DND-41 (cell line): ENCODE results near the gene CCDC134.
"Not testable (repeated sequence)": the region's sequence is repeated elsewhere in the genome, so short reads cannot be mapped to it uniquely, and the experiment has no call there.

Experiments
- ATAC-seq: fragments of 200-7000 bp; cut with Tn5 transposase; 3 replicates; pipeline ENCODE4 v1.9.1; 2021; ENCODE audit warnings: low read depth; ENCODE audit not compliant: insufficient read depth
- DNase-seq: peaks from one replicate; pipeline ENCODE4 v3.0.0-alpha.2; 2020
- H2AFZ ChIP-seq: 2 replicates; pipeline ENCODE4 v1.6.0; 2012; ENCODE audit warnings: low read depth, low read length
- H3K27ac ChIP-seq: 2 replicates; pipeline ENCODE4 v1.5.1; 2012; ENCODE audit warnings: low read length, inconsistent platforms
- H3K27me3 ChIP-seq: fragments of 200-600 bp; sonication (generic); 2 replicates; pipeline ENCODE4 v1.6.0; 2012; ENCODE audit warnings: low read length, mild to moderate bottlenecking, inconsistent platforms; ENCODE audit not compliant: insufficient read depth, poor library complexity
- H3K36me3 ChIP-seq: 2 replicates; pipeline ENCODE4 v1.5.1; 2012; ENCODE audit warnings: low read length, inconsistent platforms; ENCODE audit not compliant: insufficient read depth
- H3K4me1 ChIP-seq: 2 replicates; pipeline ENCODE4 v1.5.1; 2012; ENCODE audit warnings: mild to moderate bottlenecking, low read length; ENCODE audit not compliant: insufficient read depth
- H3K4me2 ChIP-seq: 2 replicates; pipeline ENCODE4 v1.6.0; 2012; ENCODE audit warnings: mild to moderate bottlenecking, moderate library complexity, low read length, inconsistent platforms; ENCODE audit not compliant: insufficient read depth
- H3K4me3 ChIP-seq, 2 experiments: fragments of 200-600 bp in 1 of 2; shearing (Covaris generic) in 1 of 2; 2 replicates each; pipeline ENCODE4 v1.5.1; 2012 to 2016; ENCODE audit warnings: inconsistent platforms in 2 of 2, low read length in 2 of 2, mild to moderate bottlenecking in 2 of 2, low read depth in 1 of 2, moderate library complexity in 1 of 2
- H3K79me2 ChIP-seq: 2 replicates; pipeline ENCODE4 v1.6.0; 2012; ENCODE audit warnings: low read length, inconsistent platforms; ENCODE audit not compliant: insufficient read depth
- H3K9ac ChIP-seq: 2 replicates; pipeline ENCODE4 v1.6.0; 2012; ENCODE audit warnings: low read depth, mild to moderate bottlenecking, inconsistent platforms, low read length, moderate library complexity
- H3K9me3 ChIP-seq: 2 replicates; pipeline ENCODE4 v1.5.1; 2012; ENCODE audit warnings: low read length, moderate library complexity, mild to moderate bottlenecking, inconsistent platforms; ENCODE audit not compliant: insufficient read depth, severe bottlenecking
- H4K20me1 ChIP-seq: 2 replicates; pipeline ENCODE4 v1.6.0; 2012; ENCODE audit warnings: low read length; ENCODE audit not compliant: insufficient read depth
- EZH2 ChIP-seq: IDR thresholded peaks from 3 replicates; pipeline ENCODE4 v1.6.1; 2012; ENCODE audit warnings: borderline replicate concordance, low read depth, mild to moderate bottlenecking, moderate library complexity, low read length, inconsistent platforms; ENCODE audit not compliant: severe bottlenecking
- TF ChIP-seq, protein P1 (sequence below): IDR thresholded peaks from 2 replicates; pipeline ENCODE4 v1.5.1; 2012; ENCODE audit warnings: borderline replicate concordance, low read length, moderate library complexity, mild to moderate bottlenecking; ENCODE audit not compliant: poor library complexity, severe bottlenecking; ENCODE audit errors: extremely low read depth

The CCDC134 gene

DNA sequence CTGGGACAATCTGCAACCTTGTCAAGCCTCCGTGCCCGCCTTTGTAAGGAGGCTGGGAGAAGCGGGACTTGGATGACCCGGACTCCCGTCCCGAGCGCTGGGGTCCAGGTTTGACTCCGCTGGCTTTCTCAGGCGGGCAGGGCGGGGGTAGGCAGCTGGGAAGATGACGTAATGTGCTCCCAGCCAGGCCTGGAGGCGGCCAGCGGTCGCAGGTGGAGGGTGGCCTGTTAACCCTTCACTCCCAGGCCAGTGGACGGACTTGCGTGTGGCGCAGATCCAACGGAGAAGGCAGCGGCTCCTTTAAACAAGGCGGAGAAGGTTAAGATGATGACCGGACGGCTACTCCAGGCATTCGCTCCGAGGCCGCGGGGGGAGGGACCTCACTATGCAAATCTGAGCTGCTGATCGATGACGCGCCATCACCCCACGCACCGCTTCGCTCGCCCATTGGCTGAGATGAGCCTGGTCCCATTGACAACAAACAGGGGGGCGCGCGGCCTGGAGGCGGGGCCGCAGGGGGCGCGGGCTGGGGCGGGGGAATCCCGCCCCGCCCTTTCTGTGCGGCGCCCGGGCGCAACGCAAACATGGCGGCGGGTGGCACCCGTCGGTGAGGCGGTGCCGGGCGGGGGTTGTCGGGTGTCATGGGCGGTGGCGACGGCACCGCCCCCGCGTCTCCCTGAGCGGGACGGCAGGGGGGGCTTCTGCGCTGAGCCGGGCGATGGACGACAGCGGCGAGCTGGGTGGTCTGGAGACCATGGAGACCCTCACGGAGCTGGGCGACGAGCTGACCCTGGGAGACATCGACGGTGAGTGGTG lies 32.3 kb downstream of the CCDC134 start, which contains the start of gene SREBF2:
Gene SREBF2, plus strand, starts transcription at position 553 of the 816 bp plus-strand sequence. Its CDS starts 166 bp downstream, at position 719.
- H3K4me1 ChIP-seq = peaks cover 49% of the 10 kb centered on the region
- peaks cover 33% of the 10 kb centered on the region for H3K36me3 ChIP-seq
- H3K4me2 ChIP-seq = peak within 1 kb of the TSS; percentile 78
- peaks cover 27% of the 10 kb centered on the region; the same call in 1 of the 2 replicates for H4K20me1 ChIP-seq
- DNase-seq (peak; percentile 100), ATAC-seq (peak; percentile 93)
- H3K27ac ChIP-seq = peak within 1 kb of the TSS; percentile 97
- H3K79me2 ChIP-seq = peaks cover 62% of the 10 kb centered on the region
- H3K27me3 ChIP-seq = no peaks in the 10 kb centered on the region
- H2AFZ ChIP-seq = peak within 1 kb of the TSS; percentile 70
- peak within 1 kb of the TSS; percentile 89 for H3K9ac ChIP-seq
- TF ChIP-seq EZH2 = no peak
- TF ChIP-seq, protein P1, sequence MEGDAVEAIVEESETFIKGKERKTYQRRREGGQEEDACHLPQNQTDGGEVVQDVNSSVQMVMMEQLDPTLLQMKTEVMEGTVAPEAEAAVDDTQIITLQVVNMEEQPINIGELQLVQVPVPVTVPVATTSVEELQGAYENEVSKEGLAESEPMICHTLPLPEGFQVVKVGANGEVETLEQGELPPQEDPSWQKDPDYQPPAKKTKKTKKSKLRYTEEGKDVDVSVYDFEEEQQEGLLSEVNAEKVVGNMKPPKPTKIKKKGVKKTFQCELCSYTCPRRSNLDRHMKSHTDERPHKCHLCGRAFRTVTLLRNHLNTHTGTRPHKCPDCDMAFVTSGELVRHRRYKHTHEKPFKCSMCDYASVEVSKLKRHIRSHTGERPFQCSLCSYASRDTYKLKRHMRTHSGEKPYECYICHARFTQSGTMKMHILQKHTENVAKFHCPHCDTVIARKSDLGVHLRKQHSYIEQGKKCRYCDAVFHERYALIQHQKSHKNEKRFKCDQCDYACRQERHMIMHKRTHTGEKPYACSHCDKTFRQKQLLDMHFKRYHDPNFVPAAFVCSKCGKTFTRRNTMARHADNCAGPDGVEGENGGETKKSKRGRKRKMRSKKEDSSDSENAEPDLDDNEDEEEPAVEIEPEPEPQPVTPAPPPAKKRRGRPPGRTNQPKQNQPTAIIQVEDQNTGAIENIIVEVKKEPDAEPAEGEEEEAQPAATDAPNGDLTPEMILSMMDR = peak; percentile 14
- peak within 1 kb of the TSS; percentile 82 to 83 for H3K4me3 ChIP-seq
- H3K9me3 ChIP-seq = no peaks in the 10 kb centered on the region

DNA sequence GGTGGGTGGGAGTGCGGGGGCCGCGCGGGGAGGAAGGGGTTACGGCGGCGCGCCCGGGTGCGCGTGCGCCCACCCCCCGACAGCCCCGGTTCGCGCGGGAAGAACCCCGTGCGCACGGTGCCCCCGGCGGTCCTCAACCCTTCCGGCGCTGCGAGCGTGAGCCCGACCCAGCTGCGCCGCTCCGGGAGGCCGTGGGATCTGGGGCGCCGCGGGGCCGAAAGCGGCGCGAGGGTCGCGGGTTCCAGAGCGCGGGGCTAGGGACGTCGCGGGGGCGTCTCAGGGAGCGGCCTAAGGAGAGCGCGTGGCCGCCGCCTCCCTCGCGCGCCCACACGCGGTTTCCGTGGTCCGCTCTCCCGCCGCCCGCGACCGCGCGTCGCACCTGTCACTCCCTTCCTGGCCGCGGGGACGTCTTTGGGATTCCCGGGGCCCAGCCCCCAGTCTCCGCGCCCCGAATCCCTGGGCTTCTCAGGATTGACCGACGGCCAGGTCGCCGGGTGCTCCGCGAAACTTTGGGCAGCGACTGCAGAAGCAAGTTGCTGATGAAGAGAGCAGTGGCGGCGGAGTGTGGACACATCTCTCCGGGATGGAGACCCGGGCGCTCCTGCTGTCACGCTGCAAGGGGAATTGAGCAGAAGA lies 33.0 kb downstream of the CCDC134 start:
- Histone ChIP-seq H3K27ac (peak overlapping the region; percentile 97), H3K9me3 (no peaks in the 10 kb centered on the region), H2AFZ (peak overlapping the region; percentile 70), H3K4me3 (peak overlapping the region; percentile 82 to 83), H3K36me3 (peaks cover 40% of the 10 kb centered on the region), H3K4me1 (peaks cover 54% of the 10 kb centered on the region), H3K27me3 (no peaks in the 10 kb centered on the region), H4K20me1 (peaks cover 34% of the 10 kb centered on the region; the same call in 1 of the 2 replicates), H3K9ac (peak overlapping the region; percentile 89), H3K79me2 (peaks cover 69% of the 10 kb centered on the region), H3K4me2 (peak overlapping the region; percentile 78)
- DNase-seq (peak; percentile 51), ATAC-seq (peak; percentile 27)
- TF ChIP-seq EZH2 = no peak
- TF ChIP-seq, protein P1 = no peak

GRCh38 chr22:41834005-41834944 lies 33.8 kb downstream of the CCDC134 start:
- peak overlapping the region; percentile 89 for H3K9ac ChIP-seq
- H3K79me2 ChIP-seq = peaks cover 77% of the 10 kb centered on the region
- no peak for DNase-seq
- peak overlapping the region; percentile 82 to 83 for H3K4me3 ChIP-seq
- TF ChIP-seq, protein P1 = no peak
- no peak for TF ChIP-seq EZH2
- H3K4me1 ChIP-seq = peaks cover 62% of the 10 kb centered on the region
- peaks cover 42% of the 10 kb centered on the region for H4K20me1 ChIP-seq
- H3K36me3 ChIP-seq = peaks cover 48% of the 10 kb centered on the region
- no peaks in the 10 kb centered on the region for H3K27me3 ChIP-seq
- ATAC-seq = no peak
- H3K4me2 ChIP-seq = peak overlapping the region; percentile 78
- H3K27ac ChIP-seq = peak overlapping the region; percentile 97
- no peaks in the 10 kb centered on the region for H3K9me3 ChIP-seq
- peak overlapping the region; percentile 70 for H2AFZ ChIP-seq

DNA sequence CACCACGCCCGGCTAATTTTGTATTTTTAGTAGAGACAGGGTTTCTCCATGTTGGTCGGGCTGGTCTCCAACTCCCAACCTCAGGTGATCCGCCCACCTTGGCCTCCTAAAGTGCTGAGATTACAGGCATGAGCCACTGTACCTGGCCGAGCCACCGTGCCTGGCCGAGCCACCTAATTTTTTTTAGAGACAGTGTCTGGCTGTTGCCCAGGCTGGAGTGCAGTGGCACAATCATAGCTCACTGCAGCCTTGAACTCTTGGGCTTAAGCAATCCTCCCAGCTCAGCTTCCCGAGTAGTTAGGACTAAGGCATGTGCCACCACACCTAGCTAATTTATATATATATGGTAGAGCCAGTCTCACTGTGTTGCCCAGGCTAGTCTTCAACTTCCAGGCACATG lies 35.0 kb downstream of the CCDC134 start:
- peaks cover 53% of the 10 kb centered on the region for H4K20me1 ChIP-seq
- not testable (repeated sequence) for H3K27me3 ChIP-seq, H2AFZ ChIP-seq, H3K9me3 ChIP-seq, ATAC-seq, DNase-seq, H3K4me3 ChIP-seq
- H3K36me3 ChIP-seq = peaks cover 59% of the 10 kb centered on the region
- H3K79me2 ChIP-seq = peaks cover 89% of the 10 kb centered on the region
- peaks cover 66% of the 10 kb centered on the region for H3K4me1 ChIP-seq
- peak overlapping the region; percentile 37 for H3K27ac ChIP-seq
- H3K9ac ChIP-seq = 0 out of 2 replicates have a peak overlapping the region, but pooled peaks have one; percentile 15
- peak overlapping the region; percentile 31 for H3K4me2 ChIP-seq
